Pancreas (tissue), 10 donors: ENCODE data around the gene DTNA. TPM values are rescaled to one million over a fixed set of nuclear protein-coding genes. Genes with fewer than 3 reads are reported as not detected.

Experiments used
- ATAC-seq, 4 donors: fragments of 200-7000 bp; cut with Tn5 transposase; one replicate each; pipeline versions ENCODE4 v1.8.0 to v1.9.1; 2020; ENCODE audit warnings: mild to moderate bottlenecking in 4 of 4, moderate library complexity in 4 of 4
- DNase-seq, 6 donors: peaks; one replicate each; pipeline ENCODE4 v3.0.0-alpha.2; 2020
- FAIRE-seq: peaks from 2 replicates; lab custom pipeline; 2012; peaks lifted over from hg19 to GRCh38; lab: Jason Lieb, UNC
- H3K27ac ChIP-seq, 4 donors: fragments of 200-600 bp; sonication (generic); 1 replicate in 3 of 4; 2 replicates in 1 of 4; pipeline versions ENCODE4 v1.5.0 to v1.8.0; 2020
- H3K27me3 ChIP-seq, 4 donors: fragments of 200-600 bp; one replicate each; pipeline ENCODE4 v1.8.0; 2021
- H3K36me3 ChIP-seq, 3 donors: fragments of 200-600 bp; sonication (generic) in 1 of 3; one replicate each; pipeline versions ENCODE4 v1.5.0 to v1.8.0; 2020 to 2021
- H3K4me1 ChIP-seq, 3 donors: fragments of 200-600 bp; one replicate each; pipeline ENCODE4 v1.8.0; 2021
- H3K4me3 ChIP-seq, 4 donors: fragments of 200-600 bp; sonication (generic) in 2 of 4; one replicate each; pipeline versions ENCODE4 v1.5.0 to v1.8.0; 2020 to 2021
- H3K9me3 ChIP-seq, 4 donors: fragments of 200-600 bp; one replicate each; pipeline ENCODE4 v1.8.0; 2021
- WGBS, 2 donors: extraction: QIAGEN DNeasy Blood & Tissue Kit; methylation state at CpG; one replicate each; pipeline ENCODE4 v1.1.7; 2013; 5-methylcytosine and 5-hydroxymethylcytosine counted together
- intact Hi-C, 3 donors: fragments of 100-400 bp; cut with DNase I; formaldehyde crosslinking; loops; one replicate each; pipeline versions ENCODE4 v1.11.1 to v1.14.2; 2022
- polyA plus RNA-seq, 2 donors: library from polyadenylated mRNA; stranded (reverse); fragments of 200-250 nt; gene quantifications; one replicate each; pipeline ENCODE4 v1.2.3, GENCODE V29; 2013
- total RNA-seq, 6 donors: library from RNA; stranded (reverse); fragmentation: NEBNext Ultra II Directional in 4 of 6; extraction: Animal tissue kit (Norgen Biotek cat#: 25700) in 4 of 6; gene quantifications; one replicate each; pipeline versions ENCODE4 v1.2.1 to v1.2.4, GENCODE V29; 2021 to 2023
- TF ChIP-seq, protein P1 (sequence below), 4 donors: fragments of 200-600 bp; sonication (generic) in 3 of 4; IDR thresholded peaks; one replicate each; pipeline versions ENCODE4 v1.5.0 to v1.8.0; 2021; ENCODE audit warnings: antibody characterized with exemption in 4 of 4
- donor health status: healthy with polysubstance abuse.
- donor health status: DM: no; HTN: no; CAD: no; lungs with moderate emphysema.
- donor health status: DM: no; HTN: no; CAD: no.
- donor health status: control.
- donor health status: control.
- donor health status: Bipolar disorder and iron deficiency.
- donor health status: DM: yes; HTN: yes; CAD: no.
- donor health status: DM: no; HTN: no; CAD: no.
- donor health status: DM: no; HTN: no; CAD: no.
- donor health status: DM: yes; HTN: yes; CAD: no.

DTNA gene
- total and polyA plus RNA-seq, 8 donors, result 15.3 to 37.5 (median 26.4) TPM

DNA sequence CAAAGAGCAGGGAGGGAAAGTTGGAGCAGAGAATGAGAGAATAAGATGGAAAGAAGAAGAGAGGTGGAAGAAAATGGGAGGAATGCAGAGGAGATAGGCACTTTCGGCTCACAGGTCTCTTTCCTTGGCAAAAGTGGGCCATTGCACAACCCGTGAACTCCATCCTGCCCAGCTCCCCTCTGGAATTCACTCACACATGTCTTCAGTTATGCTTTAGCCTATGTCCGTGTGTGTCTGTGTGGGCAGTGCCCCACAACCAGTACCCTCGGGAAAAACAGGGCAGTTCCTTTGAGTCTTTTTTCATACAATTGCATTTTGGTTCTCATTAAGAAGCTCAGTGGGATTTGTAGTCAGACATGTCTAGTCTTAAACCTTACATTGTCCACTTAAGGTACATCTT is 34.5 kb downstream of the DTNA start:
- intact Hi-C loops, result no loop called here
- no peaks in the 10 kb centered on the region for H3K27me3 ChIP-seq
- TF ChIP-seq, protein P1, sequence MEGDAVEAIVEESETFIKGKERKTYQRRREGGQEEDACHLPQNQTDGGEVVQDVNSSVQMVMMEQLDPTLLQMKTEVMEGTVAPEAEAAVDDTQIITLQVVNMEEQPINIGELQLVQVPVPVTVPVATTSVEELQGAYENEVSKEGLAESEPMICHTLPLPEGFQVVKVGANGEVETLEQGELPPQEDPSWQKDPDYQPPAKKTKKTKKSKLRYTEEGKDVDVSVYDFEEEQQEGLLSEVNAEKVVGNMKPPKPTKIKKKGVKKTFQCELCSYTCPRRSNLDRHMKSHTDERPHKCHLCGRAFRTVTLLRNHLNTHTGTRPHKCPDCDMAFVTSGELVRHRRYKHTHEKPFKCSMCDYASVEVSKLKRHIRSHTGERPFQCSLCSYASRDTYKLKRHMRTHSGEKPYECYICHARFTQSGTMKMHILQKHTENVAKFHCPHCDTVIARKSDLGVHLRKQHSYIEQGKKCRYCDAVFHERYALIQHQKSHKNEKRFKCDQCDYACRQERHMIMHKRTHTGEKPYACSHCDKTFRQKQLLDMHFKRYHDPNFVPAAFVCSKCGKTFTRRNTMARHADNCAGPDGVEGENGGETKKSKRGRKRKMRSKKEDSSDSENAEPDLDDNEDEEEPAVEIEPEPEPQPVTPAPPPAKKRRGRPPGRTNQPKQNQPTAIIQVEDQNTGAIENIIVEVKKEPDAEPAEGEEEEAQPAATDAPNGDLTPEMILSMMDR (IDR thresholded peaks at IDR 0.05), result no peak
- no peaks in the 10 kb centered on the region for H3K36me3 ChIP-seq
- ATAC-seq, result no peak
- no peak overlapping the region for H3K4me3 ChIP-seq
- H3K4me1 ChIP-seq, result no peaks in the 10 kb centered on the region
- H3K9me3 ChIP-seq, result no peaks in the 10 kb centered on the region
- FAIRE-seq, result no peak
- no peak overlapping the region for H3K27ac ChIP-seq
- WGBS, 2 donors, result 92 to 93% methylated on average over 4 of the region's 4 CpGs
- DNase-seq, result no peak

DNA sequence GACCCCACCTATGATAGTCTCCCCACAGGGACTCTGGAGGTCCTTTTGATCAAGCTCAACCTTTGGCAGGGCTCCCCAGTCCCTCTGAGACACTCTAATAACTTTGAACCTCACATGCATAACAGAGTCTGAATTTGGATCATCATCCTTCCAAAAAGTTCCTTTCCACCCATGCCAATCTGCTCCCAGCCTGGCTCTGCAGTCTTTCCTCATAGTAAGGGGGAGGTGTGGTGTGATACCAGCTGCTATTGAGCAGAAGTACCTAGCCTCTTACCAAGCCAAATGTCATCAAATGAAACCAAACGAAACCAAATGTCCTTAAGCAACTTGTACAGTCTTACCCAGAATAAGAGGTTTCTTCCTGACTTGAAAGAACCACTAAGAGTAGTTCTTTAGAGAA is 36.5 kb downstream of the DTNA start:
- intact Hi-C loops, result no loop called here
- Histone ChIP-seq H3K9me3 (no peaks in the 10 kb centered on the region), H3K36me3 (no peaks in the 10 kb centered on the region), H3K27ac (no peak overlapping the region), H3K27me3 (no peaks in the 10 kb centered on the region), H3K4me3 (no peak overlapping the region), H3K4me1 (no peaks in the 10 kb centered on the region)
- DNase-seq, result no peak
- TF ChIP-seq, protein P1 (IDR thresholded peaks at IDR 0.05), result no peak
- ATAC-seq, result no peak
- FAIRE-seq, result no peak
- 89 to 97% methylated on average over 1 of the region's 1 CpG for WGBS, 2 donors

DNA sequence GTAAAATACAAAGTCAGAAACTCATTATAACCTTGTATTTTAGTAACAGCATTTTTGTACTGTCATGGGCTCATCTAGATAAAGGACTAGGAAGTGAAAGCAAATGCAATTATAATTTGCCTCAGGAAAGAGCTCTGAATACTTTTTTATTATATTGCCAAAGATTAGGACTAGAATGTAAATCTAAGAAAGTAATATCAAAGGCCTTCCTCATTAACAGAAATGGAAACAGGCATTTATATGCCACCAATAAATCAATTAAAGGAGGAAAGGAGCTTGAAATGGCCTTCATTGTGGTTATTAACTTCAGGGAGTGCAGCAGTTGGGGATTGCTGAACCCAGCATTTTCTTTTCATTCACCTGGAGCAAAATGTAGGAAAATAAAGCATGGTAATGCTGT is 39.6 kb downstream of the DTNA start:
- FAIRE-seq (no peak), ATAC-seq (no peak), DNase-seq (no peak)
- no peak overlapping the region for H3K27ac ChIP-seq
- no peaks in the 10 kb centered on the region for H3K4me1 ChIP-seq
- no peaks in the 10 kb centered on the region for H3K27me3 ChIP-seq
- intact Hi-C loops, result no loop called here
- H3K9me3 ChIP-seq, result no peaks in the 10 kb centered on the region
- H3K36me3 ChIP-seq, result no peaks in the 10 kb centered on the region
- TF ChIP-seq, protein P1 (IDR thresholded peaks at IDR 0.05), result no peak
- no peak overlapping the region for H3K4me3 ChIP-seq

DNA sequence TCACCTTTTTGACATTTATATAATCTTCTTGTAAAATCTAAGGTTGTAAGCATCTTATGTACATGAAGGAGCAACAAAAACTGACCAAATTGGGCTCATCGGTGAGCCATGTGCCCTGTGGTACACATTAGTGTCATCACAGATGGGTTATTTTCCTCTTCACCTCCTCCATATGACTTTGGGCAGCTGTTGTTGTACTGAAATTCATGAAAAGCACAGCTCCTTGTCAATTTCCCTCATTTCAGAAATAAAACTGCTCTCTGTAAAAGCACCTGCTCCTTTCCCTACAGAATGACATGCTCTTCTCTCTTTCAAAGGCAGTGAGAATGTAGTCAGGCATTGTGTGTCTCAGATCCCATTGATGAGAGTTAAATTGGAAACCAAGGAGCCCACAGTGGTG is 42.0 kb downstream of the DTNA start:
- DNase-seq (no peak), ATAC-seq (no peak), FAIRE-seq (no peak)
- TF ChIP-seq, protein P1 (IDR thresholded peaks at IDR 0.05), result no peak
- no peaks in the 10 kb centered on the region for H3K27me3 ChIP-seq
- no peaks in the 10 kb centered on the region for H3K9me3 ChIP-seq
- 94 to 98% methylated on average over 1 of the region's 1 CpG for WGBS, 2 donors
- H3K4me1 ChIP-seq, result no peaks in the 10 kb centered on the region
- H3K27ac ChIP-seq, result no peak overlapping the region
- no peak overlapping the region for H3K4me3 ChIP-seq
- no peaks in the 10 kb centered on the region for H3K36me3 ChIP-seq
- intact Hi-C loops, result no loop called here

DNA sequence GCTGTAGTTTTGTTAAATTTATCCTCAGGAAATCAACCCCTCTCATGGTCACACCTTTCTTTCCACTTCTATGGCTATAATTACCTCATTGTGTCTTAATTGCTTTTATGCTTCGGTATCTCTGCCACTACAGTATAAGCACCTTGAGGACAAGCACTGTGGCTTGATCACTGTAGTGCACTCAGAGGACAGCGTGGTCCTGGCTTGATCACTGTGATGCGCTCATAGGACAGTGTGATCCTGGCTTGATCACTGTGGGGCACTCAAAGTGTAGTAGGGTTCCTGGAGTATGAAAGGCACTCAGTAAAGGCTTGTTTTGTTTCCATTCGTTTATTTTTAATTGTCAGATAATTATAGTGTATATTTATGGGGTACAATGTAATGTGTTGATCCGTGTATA is 44.2 kb downstream of the DTNA start:
- Histone ChIP-seq H3K27ac (no peak overlapping the region), H3K4me3 (no peak overlapping the region), H3K36me3 (no peaks in the 10 kb centered on the region), H3K27me3 (no peaks in the 10 kb centered on the region), H3K4me1 (peaks cover 0 to 7% (median 0%) of the 10 kb centered on the region in 3 donors), H3K9me3 (no peaks in the 10 kb centered on the region)
- FAIRE-seq (no peak), ATAC-seq (no peak), DNase-seq (no peak)
- TF ChIP-seq, protein P1 (IDR thresholded peaks at IDR 0.05), result no peak
- 91 to 95% methylated on average over 5 of the region's 5 CpGs for WGBS, 2 donors
- intact Hi-C loops, result no loop called here
